ENCODE data around the gene KLF5.

- TF ChIP-seq EP300 (IDR thresholded peaks at IDR 0.05) (no peak), CTCF (IDR thresholded peaks at IDR 0.05) (no peak), POLR2AphosphoS5 (IDR thresholded peaks at IDR 0.05) (no peak)
These were observed 23.1 kb upstream of the KLF5 start for GRCh38 chr13:73035660-73036059.
